Neural progenitor cell (in vitro differentiated cells): ENCODE results near the gene ANGPTL5.

Source experiments
- EZH2 ChIP-seq: fragments of 200-600 bp; sonication (generic); IDR thresholded peaks from 2 replicates; pipeline ENCODE4 v1.6.1; 2017; ENCODE audit warnings: antibody characterized with exemption, mild to moderate bottlenecking, moderate library complexity
- EZH2phosphoT487 ChIP-seq: fragments of 200-600 bp; sonication (generic); IDR thresholded peaks from 2 replicates; pipeline ENCODE4 v1.6.1; 2017; ENCODE audit warnings: antibody characterized with exemption
- TF ChIP-seq, protein P1 (sequence below): fragments of 200-600 bp; sonication (generic); IDR thresholded peaks from 2 replicates; pipeline ENCODE4 v1.5.1; 2017; ENCODE audit warnings: antibody characterized with exemption, mild to moderate bottlenecking

DNA sequence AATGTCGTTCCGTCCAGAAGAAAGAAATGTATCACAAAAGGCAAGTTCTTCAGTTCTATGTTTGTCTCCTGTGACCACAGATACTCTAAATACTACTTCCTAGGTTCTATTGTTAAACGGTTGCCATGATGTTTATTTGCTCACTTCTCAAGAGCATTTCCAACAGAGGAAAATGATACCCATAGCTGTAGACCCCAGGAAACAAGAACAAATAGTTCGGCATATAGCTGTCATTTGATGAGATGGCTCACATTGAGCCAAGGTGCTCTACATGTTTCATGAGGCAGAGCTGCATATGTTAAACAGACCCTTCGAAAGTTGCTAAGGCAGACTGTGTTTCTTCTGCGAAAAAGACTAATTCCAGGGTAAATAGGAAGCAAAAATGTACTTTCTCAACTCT lies 15.4 kb upstream of the ANGPTL5 start:
- TF ChIP-seq, protein P1, sequence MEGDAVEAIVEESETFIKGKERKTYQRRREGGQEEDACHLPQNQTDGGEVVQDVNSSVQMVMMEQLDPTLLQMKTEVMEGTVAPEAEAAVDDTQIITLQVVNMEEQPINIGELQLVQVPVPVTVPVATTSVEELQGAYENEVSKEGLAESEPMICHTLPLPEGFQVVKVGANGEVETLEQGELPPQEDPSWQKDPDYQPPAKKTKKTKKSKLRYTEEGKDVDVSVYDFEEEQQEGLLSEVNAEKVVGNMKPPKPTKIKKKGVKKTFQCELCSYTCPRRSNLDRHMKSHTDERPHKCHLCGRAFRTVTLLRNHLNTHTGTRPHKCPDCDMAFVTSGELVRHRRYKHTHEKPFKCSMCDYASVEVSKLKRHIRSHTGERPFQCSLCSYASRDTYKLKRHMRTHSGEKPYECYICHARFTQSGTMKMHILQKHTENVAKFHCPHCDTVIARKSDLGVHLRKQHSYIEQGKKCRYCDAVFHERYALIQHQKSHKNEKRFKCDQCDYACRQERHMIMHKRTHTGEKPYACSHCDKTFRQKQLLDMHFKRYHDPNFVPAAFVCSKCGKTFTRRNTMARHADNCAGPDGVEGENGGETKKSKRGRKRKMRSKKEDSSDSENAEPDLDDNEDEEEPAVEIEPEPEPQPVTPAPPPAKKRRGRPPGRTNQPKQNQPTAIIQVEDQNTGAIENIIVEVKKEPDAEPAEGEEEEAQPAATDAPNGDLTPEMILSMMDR = no peak
- no peak for TF ChIP-seq EZH2
- no peak for TF ChIP-seq EZH2phosphoT487
